Testis (tissue), 3 donors: ENCODE measurements around the gene TMEM255B. TPM values are rescaled to one million over a fixed set of nuclear protein-coding genes. Genes with fewer than 3 reads are reported as not detected.

ENCODE experiments used
- DNase-seq: peaks from one replicate; pipeline ENCODE4 v3.0.0-alpha.2; 2019
- H3K27ac ChIP-seq, 2 donors: fragments of 200-600 bp; sonication (generic); one replicate each; pipeline ENCODE4 v1.5.1; 2019
- H3K27me3 ChIP-seq: fragments of 200-600 bp; sonication (generic); one replicate; pipeline ENCODE4 v1.5.1; 2019
- H3K36me3 ChIP-seq: fragments of 200-600 bp; sonication (generic); one replicate; pipeline ENCODE4 v1.5.1; 2017; ENCODE audit warnings: low read depth; ENCODE audit errors: missing control alignments
- H3K4me1 ChIP-seq: fragments of 200-600 bp; sonication (generic); one replicate; pipeline ENCODE4 v1.5.1; 2019
- H3K4me3 ChIP-seq, 2 donors: fragments of 200-600 bp; sonication (generic); one replicate each; pipeline ENCODE4 v1.5.1; 2017 to 2019
- H3K9me3 ChIP-seq: fragments of 200-600 bp; sonication (generic); one replicate; pipeline ENCODE4 v1.5.1; 2017
- POLR2A ChIP-seq: fragments of 450-650 bp; IDR thresholded peaks from one replicate; pipeline ENCODE4 v1.6.1; 2017; ENCODE audit warnings: antibody characterized with exemption, mild to moderate bottlenecking, moderate library complexity
- WGBS, 2 donors: methylation state at CpG; one replicate each; pipeline ENCODE4 v1.1.5; 2018; 5-methylcytosine and 5-hydroxymethylcytosine counted together
- intact Hi-C: fragments of 100-400 bp; cut with DNase I; formaldehyde crosslinking; loops from one replicate; pipeline ENCODE4 v1.15.1; 2023; ENCODE audit warnings: low total_unique reads
- polyA plus RNA-seq: library from polyadenylated mRNA; stranded (reverse); fragments of 350-450 nt; fragmentation: Illumina TruSeq; extraction: RNeasy Lipid Tissue Mini Kit (QIAGEN cat#74804); gene quantifications from one replicate; pipeline ENCODE4 v1.2.3, GENCODE V29; 2014; ENCODE audit warnings: low read depth, low replicate concordance; ENCODE audit not compliant: insufficient read depth
- total RNA-seq, 2 donors: library from RNA; depleted of rRNA; stranded (reverse); fragments of >200 nt; gene quantifications; one replicate each; pipeline ENCODE4 v1.2.3, GENCODE V29; 2016
- TF ChIP-seq, protein P1 (sequence below), 3 experiments: fragments of 450-650 bp in 2 of 3; fragments of 200-600 bp in 1 of 3; sonication (generic) in 1 of 3; IDR thresholded peaks; one replicate each; pipeline ENCODE4 v1.5.1; 2016 to 2019; ENCODE audit warnings: antibody characterized with exemption in 3 of 3, mild to moderate bottlenecking in 2 of 3, moderate library complexity in 1 of 3

The TMEM255B gene
- total and polyA plus RNA-seq, 3 donors from 2014 or later: 6.9 to 10.9 (median 7.5) TPM

DNA sequence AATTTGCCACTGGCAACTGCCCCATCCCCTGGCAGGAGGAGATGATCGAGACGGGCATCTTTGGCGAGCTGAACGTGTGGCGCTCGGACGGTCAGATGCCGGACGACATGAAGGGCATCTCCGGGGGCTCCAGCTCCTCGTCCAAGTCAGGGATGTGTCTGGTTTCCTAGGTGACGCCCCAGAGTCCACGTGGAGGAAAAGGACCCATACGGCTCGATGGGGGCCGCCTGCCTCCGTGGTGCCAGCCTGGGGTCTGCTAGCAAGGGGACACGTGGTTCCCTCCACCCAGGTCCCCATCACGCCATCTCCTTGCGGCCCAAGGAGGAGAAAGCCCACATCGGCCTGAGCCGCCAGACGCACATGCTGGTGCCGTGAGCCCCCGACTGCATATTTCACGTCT, 23.8 kb upstream of the TMEM255B start:
- no peak overlapping the region for H3K4me3 ChIP-seq
- intact Hi-C loops: no loop called here
- TF ChIP-seq, protein P1, sequence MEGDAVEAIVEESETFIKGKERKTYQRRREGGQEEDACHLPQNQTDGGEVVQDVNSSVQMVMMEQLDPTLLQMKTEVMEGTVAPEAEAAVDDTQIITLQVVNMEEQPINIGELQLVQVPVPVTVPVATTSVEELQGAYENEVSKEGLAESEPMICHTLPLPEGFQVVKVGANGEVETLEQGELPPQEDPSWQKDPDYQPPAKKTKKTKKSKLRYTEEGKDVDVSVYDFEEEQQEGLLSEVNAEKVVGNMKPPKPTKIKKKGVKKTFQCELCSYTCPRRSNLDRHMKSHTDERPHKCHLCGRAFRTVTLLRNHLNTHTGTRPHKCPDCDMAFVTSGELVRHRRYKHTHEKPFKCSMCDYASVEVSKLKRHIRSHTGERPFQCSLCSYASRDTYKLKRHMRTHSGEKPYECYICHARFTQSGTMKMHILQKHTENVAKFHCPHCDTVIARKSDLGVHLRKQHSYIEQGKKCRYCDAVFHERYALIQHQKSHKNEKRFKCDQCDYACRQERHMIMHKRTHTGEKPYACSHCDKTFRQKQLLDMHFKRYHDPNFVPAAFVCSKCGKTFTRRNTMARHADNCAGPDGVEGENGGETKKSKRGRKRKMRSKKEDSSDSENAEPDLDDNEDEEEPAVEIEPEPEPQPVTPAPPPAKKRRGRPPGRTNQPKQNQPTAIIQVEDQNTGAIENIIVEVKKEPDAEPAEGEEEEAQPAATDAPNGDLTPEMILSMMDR (IDR thresholded peaks at IDR 0.05): no peak
- TF ChIP-seq POLR2A: no peak
- no peak for DNase-seq
- H3K27me3 ChIP-seq: no peaks in the 10 kb centered on the region
- H3K27ac ChIP-seq: no peak overlapping the region
- no peaks in the 10 kb centered on the region for H3K4me1 ChIP-seq
- WGBS, 2 donors: 90 to 94% methylated on average over 20 to 26 of the region's 26 CpGs
- no peaks in the 10 kb centered on the region for H3K9me3 ChIP-seq
- H3K36me3 ChIP-seq: no peaks in the 10 kb centered on the region

DNA sequence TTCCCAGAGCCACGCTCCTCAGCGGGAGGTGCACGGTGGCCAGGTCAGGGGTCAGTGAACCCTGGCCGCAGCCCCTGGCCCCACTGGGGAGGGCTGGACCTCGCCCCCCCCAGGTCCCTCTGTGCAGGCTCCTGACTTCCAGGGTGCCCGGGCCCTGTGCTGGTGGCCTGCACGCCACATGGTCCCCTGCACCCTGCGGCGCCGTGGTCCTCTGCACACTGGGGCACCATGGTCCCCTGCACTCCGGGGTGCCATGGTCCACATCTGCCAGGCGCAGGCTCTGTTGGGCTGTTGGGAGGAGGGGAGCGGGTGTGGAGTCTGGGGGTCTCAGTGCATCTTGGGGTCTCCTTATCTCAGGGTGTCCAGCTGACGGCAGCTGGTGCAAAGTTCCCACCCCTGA, 23.3 kb upstream of the TMEM255B start:
- 92 to 100% methylated on average over 2 to 12 of the region's 14 CpGs for WGBS, 2 donors
- H3K27me3 ChIP-seq: no peaks in the 10 kb centered on the region
- H3K27ac ChIP-seq: no peak overlapping the region
- no peaks in the 10 kb centered on the region for H3K36me3 ChIP-seq
- no peaks in the 10 kb centered on the region for H3K4me1 ChIP-seq
- no peak for DNase-seq
- TF ChIP-seq, protein P1 (IDR thresholded peaks at IDR 0.05): no peak
- TF ChIP-seq POLR2A: no peak
- H3K9me3 ChIP-seq: no peaks in the 10 kb centered on the region
- no peak overlapping the region for H3K4me3 ChIP-seq
- intact Hi-C loops: no loop called here

DNA sequence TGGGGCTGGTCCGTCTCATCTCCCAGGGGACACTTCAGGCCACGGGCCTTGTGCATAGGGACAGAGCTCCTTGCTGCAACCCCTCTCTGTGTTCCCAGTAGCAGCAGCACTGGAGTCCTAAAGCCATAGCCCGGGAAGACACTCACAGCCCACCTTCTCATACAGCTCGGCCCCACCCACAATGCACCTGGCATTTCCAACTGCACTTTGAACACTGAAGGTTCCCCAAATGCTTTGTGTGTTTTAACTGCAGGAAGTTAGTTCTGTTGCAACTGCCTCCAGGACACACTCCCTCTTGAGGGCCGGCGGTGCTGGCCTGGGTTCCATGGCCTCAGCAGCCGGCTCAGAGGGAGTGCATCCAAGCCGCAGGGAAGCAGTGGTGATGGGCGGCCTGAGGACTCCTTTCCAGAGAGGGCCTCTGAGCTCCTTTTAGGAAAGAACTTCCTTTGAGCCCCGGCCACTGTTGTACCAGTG, 22.7 kb upstream of the TMEM255B start:
- H3K4me3 ChIP-seq: no peak overlapping the region
- H3K27me3 ChIP-seq: no peaks in the 10 kb centered on the region
- 70 to 91% methylated on average over 4 to 10 of the region's 10 CpGs for WGBS, 2 donors
- H3K9me3 ChIP-seq: no peaks in the 10 kb centered on the region
- H3K36me3 ChIP-seq: no peaks in the 10 kb centered on the region
- H3K27ac ChIP-seq: no peak overlapping the region
- TF ChIP-seq, protein P1 (IDR thresholded peaks at IDR 0.05): no peak
- no peak for TF ChIP-seq POLR2A
- H3K4me1 ChIP-seq: no peaks in the 10 kb centered on the region
- intact Hi-C loops: no loop called here
- DNase-seq: no peak

DNA sequence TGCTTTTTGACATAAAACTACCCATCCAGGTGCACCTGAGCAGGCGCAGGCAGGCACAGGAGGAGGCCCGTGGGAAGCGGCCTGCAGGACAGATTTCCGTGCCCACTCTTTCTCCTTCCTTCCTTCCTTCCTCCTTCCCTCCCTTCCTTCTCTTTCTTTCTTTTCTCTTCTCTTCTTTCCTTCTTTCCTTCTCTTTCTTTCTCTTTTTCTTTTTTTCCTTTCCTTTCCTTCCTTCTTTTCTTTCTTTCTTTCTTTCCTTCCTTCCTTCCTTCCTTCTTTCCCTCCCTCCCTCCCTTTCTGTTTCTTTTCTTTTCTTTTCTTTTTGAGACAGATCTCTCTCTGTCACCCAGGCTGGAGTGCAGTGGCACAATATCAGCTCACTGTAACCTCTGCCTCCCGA, 21.2 kb upstream of the TMEM255B start:
- DNase-seq: no peak
- Histone ChIP-seq H3K27ac (no peak overlapping the region), H3K4me1 (no peaks in the 10 kb centered on the region), H3K36me3 (no peaks in the 10 kb centered on the region), H3K9me3 (no peaks in the 10 kb centered on the region), H3K27me3 (no peaks in the 10 kb centered on the region), H3K4me3 (no peak overlapping the region)
- no peak for TF ChIP-seq POLR2A
- 92 to 93% methylated on average over 5 of the region's 5 CpGs for WGBS, 2 donors
- intact Hi-C loops: no loop called here

DNA sequence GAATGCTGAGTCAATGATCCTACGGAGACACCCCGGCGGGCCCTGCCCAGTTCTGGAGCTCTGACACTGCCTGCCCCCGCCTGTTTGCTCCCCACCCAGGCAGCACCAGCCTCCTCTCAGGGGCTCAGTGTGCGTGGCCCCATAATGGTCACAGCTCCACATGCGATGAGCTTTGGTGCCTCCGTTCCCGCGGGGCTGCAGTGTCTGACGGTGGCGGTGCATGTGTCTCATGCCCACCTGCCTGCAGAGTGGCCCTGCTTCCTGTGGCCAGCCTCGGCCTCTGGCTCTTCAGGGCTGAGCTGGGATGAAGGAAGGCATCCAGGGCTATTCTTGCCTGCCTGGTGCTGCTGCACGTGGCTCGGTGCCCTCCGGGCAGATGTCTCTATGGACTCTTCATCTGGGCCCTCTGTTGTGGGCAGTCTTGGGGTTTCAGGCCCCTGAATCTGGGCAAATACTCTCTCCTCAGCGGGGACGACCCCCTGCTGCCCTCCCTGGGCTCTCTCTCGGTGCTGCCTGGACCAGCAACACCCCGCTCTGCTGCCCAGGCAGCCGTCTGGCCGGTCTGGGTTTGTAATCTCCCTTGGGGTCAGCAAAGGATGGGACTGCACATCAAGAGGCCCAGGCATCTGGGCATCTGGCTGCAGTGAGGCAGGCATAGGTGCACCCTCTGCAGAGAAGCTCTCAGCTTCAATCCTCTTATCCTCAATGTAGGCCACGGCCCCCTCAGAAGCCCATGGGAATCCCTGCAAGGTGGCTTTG, 19.3 kb upstream of the TMEM255B start:
- H3K4me3 ChIP-seq: no peak overlapping the region

More for the DNA sequence above, 19.3 kb upstream of the TMEM255B start:
- TF ChIP-seq, protein P1 (IDR thresholded peaks at IDR 0.05): no peak
- no peak for TF ChIP-seq POLR2A
- no peak overlapping the region for H3K27ac ChIP-seq
- H3K36me3 ChIP-seq: no peaks in the 10 kb centered on the region
- no peaks in the 10 kb centered on the region for H3K27me3 ChIP-seq
- no peaks in the 10 kb centered on the region for H3K9me3 ChIP-seq
- no peak for DNase-seq
- no peaks in the 10 kb centered on the region for H3K4me1 ChIP-seq
- intact Hi-C loops: no loop called here
- 87 to 94% methylated on average over 8 to 22 of the region's 22 CpGs for WGBS, 2 donors
